HPDE6-E6E7 (cell line): ENCODE measurements around the gene NOVA2.

Experiments
- DNase-seq: peaks from one replicate; pipeline ENCODE4 v3.0.0; 2011; ENCODE audit warnings: missing footprints; ENCODE audit errors: extremely low spot score

The NOVA2 gene

GRCh38 chr19:45973553-45974338 lies at the start of gene NOVA2:
Gene NOVA2 (minus strand): TSS chr19:45973865. CDS start chr19:45973351, 514 bp downstream.
- DNase-seq = no peak

GRCh38 chr19:46023311-46023779 lies 49.7 kb upstream of the NOVA2 start:
- no peak for DNase-seq

- DNase-seq = no peak
Measured at GRCh38 chr19:46022431-46023310, 49.0 kb upstream of the NOVA2 start, which contains the start of gene PGLYRP1. Gene PGLYRP1 (minus strand): TSS chr19:46023053. CDS start chr19:46023021, 32 bp downstream.

GRCh38 chr19:46022061-46022430 lies 48.4 kb upstream of the NOVA2 start:
- peak; percentile 19 for DNase-seq

GRCh38 chr19:46021531-46022041 lies 47.9 kb upstream of the NOVA2 start:
- peak; percentile 54 for DNase-seq

- DNase-seq = no peak
Measured at GRCh38 chr19:46020819-46021125, 47.1 kb upstream of the NOVA2 start.

GRCh38 chr19:46019270-46019669 lies 45.6 kb upstream of the NOVA2 start:
- no peak for DNase-seq

GRCh38 chr19:46018729-46019251 lies 45.1 kb upstream of the NOVA2 start:
- DNase-seq = no peak

GRCh38 chr19:46017874-46018675 lies 44.4 kb upstream of the NOVA2 start:
- DNase-seq = no peak

- DNase-seq = no peak
Measured at GRCh38 chr19:46017095-46017429, 43.4 kb upstream of the NOVA2 start.

GRCh38 chr19:46016426-46017094 lies 42.9 kb upstream of the NOVA2 start:
- DNase-seq = peak; percentile 75

- DNase-seq = no peak
Measured at GRCh38 chr19:46015687-46016425, 42.2 kb upstream of the NOVA2 start.

- DNase-seq = peak; percentile 69
Measured at GRCh38 chr19:46014941-46015686, 41.4 kb upstream of the NOVA2 start.

GRCh38 chr19:46014534-46014933 lies 40.9 kb upstream of the NOVA2 start:
- DNase-seq = no peak

- no peak for DNase-seq
Measured at GRCh38 chr19:46009530-46010510, 36.2 kb upstream of the NOVA2 start.

GRCh38 chr19:46006411-46006810 lies 32.7 kb upstream of the NOVA2 start:
- DNase-seq = no peak

GRCh38 chr19:46002678-46003275 lies 29.1 kb upstream of the NOVA2 start:
- no peak for DNase-seq
